Fibroblast of the conjunctiva (primary cell): ENCODE measurements around the gene PARG.
"Not testable (repeated sequence)": the region's sequence is repeated elsewhere in the genome, so short reads cannot be mapped to it uniquely, and the experiment has no call there.

ENCODE experiments used
- DNase-seq: peaks from one replicate; pipeline ENCODE4 v3.0.0-alpha.2; 2010; ENCODE audit warnings: low read depth

Gene PARG

DNA sequence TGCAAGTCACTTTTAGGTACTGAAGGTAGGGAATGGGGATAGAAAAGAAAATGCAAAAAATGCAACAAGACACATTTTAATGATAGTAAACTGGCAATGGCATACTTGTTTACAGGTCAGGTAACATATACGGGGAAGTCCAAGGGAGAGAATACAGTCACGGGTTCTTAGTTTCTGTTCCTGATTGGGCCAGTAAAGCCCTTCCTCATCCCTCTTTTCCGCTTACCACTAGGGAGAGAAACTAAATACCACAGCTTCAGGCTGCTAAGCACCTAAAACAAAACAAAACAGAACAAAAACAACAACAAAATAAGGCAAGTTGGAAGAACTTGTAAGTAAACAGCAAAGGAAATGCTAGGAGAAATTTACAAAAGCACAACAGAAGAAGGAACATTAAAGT is 114.5 kb downstream of the PARG start:
- no peak for DNase-seq

DNA sequence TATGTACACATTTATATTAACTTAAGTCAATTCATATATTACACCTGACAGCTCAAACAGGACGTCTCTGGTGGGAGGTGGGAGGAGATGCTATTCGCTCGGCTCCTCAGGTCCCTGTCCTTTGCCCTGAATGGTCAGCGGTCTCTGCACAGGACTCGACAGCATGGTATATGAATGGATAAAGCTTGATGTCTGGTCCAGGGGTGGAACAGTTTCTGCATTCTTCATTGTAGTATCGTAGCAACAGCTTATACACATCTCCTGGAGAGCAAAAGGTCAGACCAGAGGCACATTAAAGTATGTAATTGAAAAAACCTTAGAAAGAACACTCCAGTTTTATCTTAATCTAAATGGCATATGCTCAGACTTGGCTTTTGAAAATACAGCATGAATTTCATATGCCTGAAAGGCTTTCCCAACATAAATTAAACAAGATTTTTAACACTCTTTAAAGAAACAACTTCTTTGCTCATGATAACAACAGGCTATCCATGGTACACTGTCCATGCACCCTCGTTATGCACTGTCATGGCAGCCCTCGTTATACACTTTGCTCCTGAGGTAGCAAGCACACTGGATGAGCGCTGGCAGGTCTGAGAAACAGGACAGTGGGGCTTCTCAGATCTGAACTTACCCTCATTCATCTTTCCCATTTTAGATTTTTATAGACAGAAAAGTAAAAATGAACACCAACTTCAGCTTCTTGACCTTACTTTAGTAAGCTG is 122.4 kb downstream of the PARG start:
- DNase-seq = no peak

DNA sequence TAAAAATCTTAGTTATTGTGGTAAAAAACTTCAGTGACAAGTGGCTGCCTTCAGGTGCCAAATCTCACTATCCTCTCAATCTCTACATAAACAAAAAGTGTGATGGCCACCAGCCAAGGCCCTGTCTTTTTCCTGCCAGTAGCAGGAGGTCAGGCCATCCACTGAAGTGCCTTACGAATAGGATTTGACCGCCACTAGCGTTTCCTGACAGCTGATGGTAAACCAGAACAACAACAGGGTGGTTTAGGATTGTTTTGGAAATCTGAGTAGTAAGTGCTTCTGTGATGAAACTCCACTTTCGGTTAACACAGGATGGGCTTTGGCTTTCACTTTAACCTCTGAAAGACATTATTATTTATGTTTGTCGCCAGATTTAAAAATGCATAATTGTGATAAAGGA is 124.0 kb downstream of the PARG start:
- no peak for DNase-seq

DNA sequence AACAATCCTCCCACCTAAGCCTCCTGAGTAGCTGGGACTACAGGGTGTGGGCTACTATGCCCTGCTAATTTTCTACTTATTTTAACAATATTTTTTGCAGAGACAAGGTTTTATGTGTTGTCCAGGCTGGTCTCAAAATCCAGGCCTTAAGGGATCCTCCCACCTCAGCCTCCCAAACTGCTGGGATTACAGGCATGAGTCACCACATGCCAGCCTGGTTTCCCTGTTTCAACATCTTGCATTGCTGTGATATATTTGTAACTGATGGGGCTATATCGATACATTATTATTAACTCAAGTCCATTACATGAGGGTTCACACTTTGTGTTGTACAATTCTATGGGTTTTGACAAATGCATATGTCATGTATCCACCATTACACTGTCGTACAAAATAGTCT is 137.8 kb downstream of the PARG start:
- no peak for DNase-seq

DNA sequence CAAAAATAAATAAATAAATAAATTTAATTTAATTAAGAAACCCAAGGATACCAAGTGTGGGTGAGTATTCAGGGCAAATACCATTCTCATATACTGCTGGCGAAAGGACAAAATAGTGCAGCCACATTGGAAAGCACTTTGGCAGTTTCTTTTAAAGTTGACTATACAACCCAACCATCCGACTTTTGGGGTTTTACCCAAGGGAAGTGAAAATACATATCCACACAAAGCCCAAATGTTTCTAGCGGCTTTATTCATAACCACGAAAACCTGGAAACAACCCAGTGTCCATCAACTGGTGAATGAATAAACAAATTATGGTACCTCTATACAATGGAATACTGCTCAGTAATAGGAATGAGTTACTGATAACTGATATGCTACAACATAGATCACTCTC is 143.6 kb downstream of the PARG start:
- no peak for DNase-seq

DNA sequence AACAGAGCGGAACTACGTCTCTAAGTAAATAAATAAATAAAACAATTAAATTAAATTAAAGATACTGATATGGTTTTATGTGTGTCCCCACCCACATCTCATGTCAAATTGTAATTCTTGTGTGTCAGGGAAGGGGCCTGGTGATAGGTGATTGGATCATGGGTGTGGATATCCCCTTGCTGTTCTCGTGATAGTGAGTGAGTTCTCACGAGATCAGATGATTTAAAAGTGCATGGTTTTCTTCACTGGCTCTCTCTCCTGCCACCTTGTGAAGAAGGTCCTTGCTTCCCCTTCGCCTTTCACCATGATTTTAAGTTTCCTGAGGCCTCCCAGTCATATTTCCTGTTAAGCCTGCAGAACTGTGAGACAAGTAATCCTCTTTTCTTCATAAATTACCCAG is 150.7 kb downstream of the PARG start:
- DNase-seq = no peak

DNA sequence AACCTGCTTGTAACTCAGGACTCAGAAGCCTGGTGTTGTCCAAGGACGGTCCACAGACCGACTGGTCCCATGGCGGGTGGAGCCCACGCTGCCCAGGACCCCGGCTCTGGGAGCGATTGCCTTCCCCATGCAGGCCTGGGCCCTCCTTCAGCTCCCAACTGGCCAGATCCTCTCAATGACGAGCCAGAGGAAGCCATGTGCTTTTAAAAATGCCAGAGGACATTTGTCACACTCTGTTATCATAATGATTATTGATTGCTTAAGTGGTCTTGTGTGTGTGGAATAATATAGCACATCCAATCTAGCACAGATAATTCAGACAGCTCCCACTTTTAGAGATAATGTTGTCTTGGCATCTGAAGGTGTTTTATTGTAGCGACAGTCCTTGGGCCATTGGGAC is 157.1 kb downstream of the PARG start:
- DNase-seq = no peak

DNA sequence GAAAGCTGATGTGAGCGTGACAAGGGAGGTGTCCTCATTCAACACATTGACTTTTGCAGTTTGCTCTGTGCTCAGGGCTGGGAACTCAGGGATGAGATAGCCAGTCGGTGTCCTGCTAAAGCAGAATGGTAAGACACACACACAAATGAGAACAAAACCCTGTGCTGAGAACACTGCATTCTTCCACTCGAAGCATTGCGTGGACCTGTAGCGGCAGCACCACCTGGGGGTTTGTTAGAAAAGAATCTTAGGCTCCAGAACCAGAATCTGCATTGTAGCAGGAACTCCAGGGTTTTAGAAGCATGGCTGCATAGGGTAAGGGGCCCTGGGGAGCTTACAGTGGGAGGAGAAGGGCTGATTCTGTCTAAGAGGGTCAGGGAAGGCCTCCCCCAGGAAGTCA is 158.2 kb downstream of the PARG start:
- no peak for DNase-seq

DNA sequence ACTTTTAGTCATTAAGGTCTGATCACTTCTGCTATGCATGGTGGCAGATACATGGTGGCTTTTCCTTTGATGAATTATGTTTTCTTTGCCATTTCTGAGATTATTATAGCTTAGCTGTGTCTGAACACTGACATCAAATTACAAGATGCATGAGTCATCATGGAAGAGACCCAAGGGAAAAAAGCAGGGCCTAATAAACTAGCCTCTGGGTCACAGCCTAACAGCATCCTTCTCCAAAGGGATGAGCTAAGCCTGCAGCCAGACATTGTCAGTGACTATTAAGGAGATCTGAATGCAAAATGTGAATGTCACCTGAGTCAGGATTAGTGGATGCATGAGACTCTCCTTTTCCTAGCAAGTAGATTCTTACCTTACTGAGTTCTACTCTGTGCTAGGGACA is 160.6 kb downstream of the PARG start:
- no peak for DNase-seq

DNA sequence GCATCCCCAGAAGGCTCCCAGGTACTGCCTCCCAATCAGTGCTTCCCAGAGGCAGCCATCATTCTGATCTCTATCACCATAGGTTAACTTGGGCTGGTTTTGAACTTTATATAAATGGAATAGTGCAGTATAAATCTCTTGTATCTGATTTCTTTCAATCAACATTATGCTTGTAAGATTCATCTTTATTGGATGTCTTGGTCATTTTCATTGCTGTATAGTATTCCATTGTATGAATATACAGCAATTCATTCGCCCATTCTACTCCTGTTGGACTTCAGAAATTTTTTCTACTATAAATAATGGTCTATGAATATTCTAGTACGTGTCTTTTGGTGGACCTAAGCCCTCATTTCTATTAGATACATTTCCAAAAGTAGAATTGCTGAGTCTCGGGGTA is 163.6 kb downstream of the PARG start:
- DNase-seq = no peak

DNA sequence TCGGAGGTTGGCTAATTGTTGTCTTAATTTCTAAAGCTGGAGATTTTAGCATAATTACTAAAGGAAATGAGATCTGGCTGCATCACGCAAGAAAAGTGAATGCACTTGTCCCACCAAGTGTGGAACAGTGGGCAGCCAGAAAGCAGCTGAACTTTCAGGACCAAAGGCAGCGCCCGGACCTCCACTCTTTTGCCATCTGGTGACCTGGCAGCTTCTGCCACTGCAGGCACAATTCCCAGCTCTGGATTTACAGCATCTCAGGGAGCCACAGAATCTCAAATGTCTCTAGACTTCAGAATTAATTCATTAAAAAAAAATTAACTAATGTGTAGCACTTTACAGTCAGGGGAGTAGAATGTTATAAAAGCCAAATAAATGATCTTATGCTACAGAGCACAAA is 165.0 kb downstream of the PARG start:
- DNase-seq = no peak

DNA sequence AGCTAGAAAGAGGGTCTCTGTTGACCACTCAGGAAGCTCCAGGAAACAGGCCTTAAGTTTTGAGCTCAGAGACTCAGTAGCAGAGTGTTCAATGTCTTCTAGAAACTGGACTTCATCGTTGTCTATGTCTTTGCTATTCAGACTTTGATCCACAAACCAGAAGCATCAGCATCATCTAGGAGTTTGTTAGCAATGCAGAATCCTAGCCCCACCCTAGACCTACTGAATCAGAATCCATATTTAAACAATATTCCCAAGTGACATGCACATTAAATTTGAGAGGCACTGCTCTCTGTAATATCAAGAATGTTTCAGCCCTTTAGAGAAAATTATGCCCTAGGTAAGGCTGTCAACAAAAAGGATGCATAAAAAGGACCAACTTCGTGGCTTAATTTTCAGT is 166.8 kb downstream of the PARG start:
- no peak for DNase-seq

DNA sequence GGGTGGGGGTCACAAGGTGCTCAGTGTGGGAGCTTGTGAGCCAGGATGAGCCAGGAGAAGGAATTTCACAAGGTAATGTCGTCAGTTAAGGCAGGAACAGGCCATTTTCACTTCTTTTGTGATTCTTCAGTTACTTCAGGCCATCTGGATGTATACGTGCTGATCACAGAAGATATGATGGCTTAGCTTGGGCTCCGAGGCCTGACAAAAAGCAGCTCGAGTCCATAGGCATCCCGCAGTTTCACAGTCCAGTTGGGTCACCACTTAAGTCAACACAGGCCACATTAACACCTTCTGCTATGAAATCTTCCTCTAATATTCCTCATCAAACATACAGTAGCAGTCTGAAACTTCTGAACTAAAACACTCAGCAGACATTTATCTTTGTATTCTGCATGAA is 168.9 kb downstream of the PARG start:
- DNase-seq = not testable (repeated sequence)

DNA sequence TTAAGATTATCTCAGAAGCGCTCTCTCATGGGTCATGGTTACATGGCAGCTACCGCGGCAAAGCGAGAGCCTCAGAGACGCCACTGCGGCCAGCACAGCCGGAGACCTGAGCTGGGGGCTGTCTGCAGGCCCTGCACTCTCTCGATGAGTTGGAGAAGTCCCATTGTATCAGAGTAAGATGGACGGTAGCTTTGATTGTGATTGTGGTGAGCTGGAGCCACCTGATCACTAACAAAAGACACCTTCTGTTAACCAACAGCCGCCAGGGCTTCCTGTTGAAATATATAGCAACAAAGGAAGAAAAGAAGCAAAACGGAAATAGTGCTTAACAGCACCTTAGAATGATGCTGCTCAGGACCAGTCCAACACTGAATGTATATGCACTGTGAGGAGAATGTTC is 170.8 kb downstream of the PARG start:
- DNase-seq = not testable (repeated sequence)

DNA sequence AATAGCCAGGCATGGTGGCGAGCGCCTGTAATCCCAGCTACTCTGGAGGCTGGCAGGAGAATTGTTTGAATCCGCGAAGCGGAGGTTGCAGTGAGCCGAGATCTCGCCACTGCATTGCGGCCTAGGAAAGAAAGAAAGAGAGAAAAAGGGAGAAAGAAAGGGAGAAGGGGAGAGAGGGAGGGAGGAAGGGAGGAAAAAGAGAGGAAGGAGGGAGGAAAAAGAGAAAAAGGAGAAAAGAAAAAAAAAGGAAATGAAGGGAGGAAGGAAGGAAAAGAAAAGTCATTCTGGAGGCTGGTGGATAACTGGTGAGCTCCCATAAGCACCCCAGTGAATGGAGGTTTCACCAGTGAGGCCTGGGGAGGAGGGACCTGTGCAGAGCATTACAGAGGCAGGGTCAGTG is 172.1 kb downstream of the PARG start:
- DNase-seq = no peak

DNA sequence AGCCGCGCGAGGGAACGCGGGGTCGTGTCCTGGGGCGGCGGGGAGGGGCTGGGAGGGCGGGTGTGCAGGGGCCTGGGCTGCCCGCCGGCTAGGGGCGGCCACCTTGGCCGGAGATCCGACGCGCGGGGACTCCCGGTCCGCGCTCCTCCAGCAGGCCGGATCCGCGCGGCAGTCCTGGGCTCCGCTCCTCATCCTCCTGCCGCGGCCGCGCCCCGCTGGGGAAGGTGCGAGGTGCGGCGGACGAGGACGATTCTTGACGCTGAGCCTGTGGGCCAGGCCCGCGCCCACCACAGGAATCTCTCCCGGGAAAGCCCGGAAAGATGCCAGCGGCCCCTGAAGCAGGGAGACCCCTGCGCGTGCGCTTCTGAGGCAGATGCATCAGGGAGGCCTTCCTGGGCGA is 173.1 kb downstream of the PARG start:
- no peak for DNase-seq

DNA sequence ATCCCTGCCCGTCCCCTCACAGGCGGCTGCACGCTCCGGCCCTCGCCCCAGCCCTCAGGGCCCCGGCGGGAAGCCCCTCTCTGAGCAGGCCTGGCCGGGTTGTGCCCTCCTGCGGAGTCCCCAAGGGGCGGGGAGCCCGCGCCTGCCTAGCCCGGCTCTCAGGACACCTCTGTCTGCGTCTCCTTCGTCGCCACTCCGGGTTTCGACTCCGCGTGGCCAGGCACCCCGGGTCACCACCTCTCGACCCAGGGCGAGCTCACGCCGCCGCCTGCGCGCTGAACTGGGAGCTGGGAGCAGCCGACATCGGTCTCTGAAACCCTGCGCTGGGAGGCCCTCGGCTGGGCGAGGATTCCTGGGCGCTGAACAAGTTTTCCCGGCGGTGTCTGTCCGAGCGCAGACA is 173.5 kb downstream of the PARG start:
- DNase-seq = no peak
